NB4 (cell line): ENCODE data around the gene NTN4.

Source experiments
- CTCF ChIP-seq: IDR thresholded peaks from one replicate; pipeline ENCODE4 v1.5.1; 2012; ENCODE audit warnings: low read depth, low read length
- MAX ChIP-seq: IDR thresholded peaks from 2 replicates; pipeline ENCODE4 v1.6.1; 2011; ENCODE audit warnings: low read depth, low read length
- MYC ChIP-seq: IDR thresholded peaks from 2 replicates; pipeline ENCODE4 v1.6.1; 2011; ENCODE audit warnings: low read depth, low read length
- POLR2A ChIP-seq: IDR thresholded peaks from 2 replicates; pipeline ENCODE4 v1.6.1; 2011; ENCODE audit warnings: mild to moderate bottlenecking; ENCODE audit not compliant: insufficient read length; ENCODE audit errors: extremely low read depth

DNA sequence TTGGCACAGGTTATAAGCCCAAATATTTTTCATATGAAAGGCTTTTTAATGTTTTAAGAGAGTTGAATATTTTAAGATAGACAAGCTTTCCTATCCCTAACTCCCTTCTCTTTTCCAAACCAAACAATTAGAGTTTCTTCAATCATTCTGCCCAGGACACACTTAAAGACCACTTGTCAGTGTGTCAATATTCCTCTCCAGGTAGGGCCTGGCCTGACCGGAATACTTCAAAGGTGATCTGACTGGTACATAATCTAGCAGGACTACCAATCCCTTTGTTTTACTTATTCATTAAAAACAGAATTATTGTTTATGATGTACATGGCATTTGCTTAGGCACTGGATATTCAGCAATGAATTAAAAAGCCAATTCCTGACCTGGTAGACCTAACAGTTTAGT, 44.0 kb upstream of the NTN4 start:
- TF ChIP-seq CTCF = no peak
- TF ChIP-seq POLR2A = no peak
- no peak for TF ChIP-seq MYC
- no peak for TF ChIP-seq MAX
